ACC112 (cell line): ENCODE data around the gene ZNF57.
"Not testable (repeated sequence)": the region's sequence is repeated elsewhere in the genome, so short reads cannot be mapped to it uniquely, and the experiment has no call there.

ENCODE experiments used
- H2AFZ ChIP-seq: fragments of 200-600 bp; sonication (generic); one replicate; pipeline ENCODE4 v1.6.0; 2017; ENCODE audit warnings: antibody characterized with exemption, low read length; ENCODE audit not compliant: unreplicated experiment
- H3K27ac ChIP-seq: fragments of 200-600 bp; sonication (generic); 2 replicates; pipeline ENCODE4 v1.5.1; 2014; ENCODE audit warnings: low read depth, mild to moderate bottlenecking, antibody characterized with exemption, low read length, moderate library complexity
- H3K27me3 ChIP-seq: fragments of 200-600 bp; sonication (generic); 2 replicates; pipeline ENCODE4 v1.6.1; 2014; ENCODE audit warnings: mild to moderate bottlenecking, antibody characterized with exemption, low read length, moderate library complexity, mixed read lengths; ENCODE audit not compliant: insufficient read depth
- H3K36me3 ChIP-seq: fragments of 200-600 bp; sonication (generic); 2 replicates; pipeline ENCODE4 v1.6.1; 2016; ENCODE audit warnings: mild to moderate bottlenecking, antibody characterized with exemption, low read length, moderate library complexity, mixed read lengths; ENCODE audit not compliant: insufficient read depth
- H3K4me1 ChIP-seq: fragments of 200-600 bp; sonication (generic); one replicate; pipeline ENCODE4 v1.6.1; 2016; ENCODE audit warnings: low read length, mixed read lengths; ENCODE audit not compliant: insufficient read depth, unreplicated experiment, control insufficient read depth
- H3K4me3 ChIP-seq: fragments of 200-600 bp; sonication (generic); 2 replicates; pipeline ENCODE4 v1.5.1; 2014; ENCODE audit warnings: mild to moderate bottlenecking, low read depth, low read length
- H3K79me2 ChIP-seq: fragments of 200-600 bp; sonication (generic); one replicate; pipeline ENCODE4 v1.6.0; 2016; ENCODE audit warnings: low read length; ENCODE audit not compliant: control insufficient read depth, unreplicated experiment, insufficient read depth

ZNF57 gene

DNA sequence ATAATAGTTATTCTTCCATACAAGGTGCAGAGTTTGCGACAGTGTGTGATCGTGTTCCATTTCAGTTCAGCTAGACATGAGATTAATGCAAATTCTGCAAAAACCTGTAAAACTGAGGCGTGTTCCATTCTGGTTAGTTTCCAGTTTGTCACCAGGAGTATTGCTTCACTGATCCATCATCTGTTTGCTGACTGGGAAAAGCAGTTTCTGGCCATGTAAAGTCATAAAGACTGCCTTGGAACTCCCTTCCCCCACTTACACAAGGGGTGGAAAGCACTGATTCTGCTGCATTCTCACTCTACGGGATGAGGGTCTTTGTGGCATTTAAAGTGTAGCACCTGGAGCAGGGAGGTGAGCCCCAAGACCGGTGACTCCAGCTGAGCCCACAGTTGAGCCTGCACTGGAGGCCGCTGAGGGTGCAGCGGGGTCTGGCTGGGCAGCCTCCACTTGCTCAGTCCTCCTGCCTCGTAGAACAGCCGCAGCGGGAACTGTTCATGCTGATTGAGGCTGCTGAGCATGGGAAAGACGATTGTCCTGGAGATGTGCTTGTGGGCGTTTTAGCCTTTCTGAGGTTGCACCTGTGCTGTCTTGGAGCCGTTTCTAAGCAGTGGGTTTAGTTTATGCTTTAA, 2.0 kb downstream of the ZNF57 start:
- H3K79me2 ChIP-seq, result peaks cover 17% of the 10 kb centered on the region
- no peaks in the 10 kb centered on the region for H3K36me3 ChIP-seq
- no peaks in the 10 kb centered on the region for H3K27me3 ChIP-seq
- H3K4me1 ChIP-seq, result peaks cover 4% of the 10 kb centered on the region
- no peak overlapping the region for H3K4me3 ChIP-seq
- H2AFZ ChIP-seq, result no peak overlapping the region
- no peak overlapping the region for H3K27ac ChIP-seq

DNA sequence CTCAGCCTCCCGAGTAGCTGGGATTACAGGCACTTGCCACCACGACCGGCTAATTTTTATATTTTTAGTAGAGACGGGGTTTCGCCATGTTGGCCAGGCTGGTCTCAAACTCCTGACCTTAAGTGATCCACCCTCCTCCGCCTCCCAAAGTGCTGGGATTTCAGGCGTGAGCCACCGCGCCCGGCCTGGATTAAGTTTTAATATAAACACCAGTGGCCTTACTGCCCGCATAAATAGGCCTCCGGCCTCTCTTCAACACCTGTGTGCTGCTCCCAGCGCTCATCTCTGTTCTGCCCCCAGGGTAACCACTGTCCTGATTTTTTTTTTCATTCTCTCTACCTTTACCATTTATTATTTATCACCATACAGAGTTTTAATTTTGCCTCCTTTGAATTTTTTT, 2.6 kb downstream of the ZNF57 start:
- not testable (repeated sequence) for H3K4me3 ChIP-seq, H3K27me3 ChIP-seq, H2AFZ ChIP-seq, H3K36me3 ChIP-seq, H3K27ac ChIP-seq, H3K4me1 ChIP-seq
- peaks cover 17% of the 10 kb centered on the region for H3K79me2 ChIP-seq

DNA sequence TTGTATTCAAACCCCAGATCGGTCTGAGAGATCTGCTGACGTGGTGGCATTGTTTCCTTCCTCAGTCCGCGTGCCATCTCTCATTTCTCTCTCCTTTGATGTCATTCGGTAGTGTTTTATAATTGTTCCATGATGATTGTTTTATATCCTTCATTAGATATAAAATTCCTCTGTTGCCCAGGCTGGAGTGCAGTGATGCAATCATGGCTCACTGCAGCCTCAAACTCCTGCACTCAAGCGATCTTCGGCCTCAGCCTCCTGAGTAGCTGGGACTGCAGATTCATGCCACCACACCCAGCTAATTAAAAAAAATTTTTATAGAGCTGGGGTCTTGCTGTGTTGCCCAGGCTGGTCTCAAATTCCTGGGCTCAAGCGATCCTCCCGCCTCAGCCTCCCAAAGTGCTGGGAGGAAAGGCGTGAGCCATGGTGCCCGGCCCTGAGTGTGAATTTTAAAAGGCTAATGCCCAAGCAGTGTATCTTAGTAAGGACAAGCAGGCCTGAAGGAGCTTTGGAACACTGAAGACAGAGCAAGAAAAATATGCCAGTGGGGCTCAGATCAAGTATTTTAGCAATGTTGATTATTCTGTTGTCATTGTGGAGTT, 5.3 kb downstream of the ZNF57 start:
- Histone ChIP-seq H3K27me3 (no peaks in the 10 kb centered on the region), H3K4me3 (no peak overlapping the region), H3K36me3 (no peaks in the 10 kb centered on the region), H2AFZ (no peak overlapping the region), H3K4me1 (peaks cover 9% of the 10 kb centered on the region), H3K79me2 (peaks cover 17% of the 10 kb centered on the region), H3K27ac (no peak overlapping the region)

DNA sequence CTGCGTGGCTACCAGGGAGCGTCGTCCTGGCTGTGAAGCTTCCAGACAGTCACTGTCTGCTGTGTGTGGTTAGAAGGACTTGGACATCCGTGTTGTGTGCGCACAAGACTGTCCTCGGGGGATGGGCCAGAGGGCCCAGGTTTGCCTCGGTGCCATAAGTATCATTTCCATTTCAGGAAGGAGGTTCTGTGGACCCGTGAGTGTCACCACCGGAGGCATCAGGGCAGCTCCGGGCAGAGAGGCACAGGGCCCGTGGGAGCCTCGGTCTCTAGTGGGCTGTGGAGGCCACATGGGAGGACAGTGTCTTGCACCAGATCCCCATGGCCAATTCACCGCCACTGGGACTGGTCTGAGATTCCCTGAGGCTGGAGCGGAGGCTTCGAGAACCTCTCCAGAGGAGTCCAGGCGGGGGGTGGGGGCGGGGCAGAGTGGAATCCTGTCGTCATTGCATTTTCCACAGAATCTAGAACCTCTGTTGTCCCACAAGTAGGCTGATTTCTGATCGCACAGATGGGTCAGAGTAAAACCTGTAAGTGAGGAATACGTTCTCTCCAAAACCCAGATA, 6.0 kb downstream of the ZNF57 start:
- no peak overlapping the region for H3K4me3 ChIP-seq
- no peak overlapping the region for H3K27ac ChIP-seq
- no peak overlapping the region for H2AFZ ChIP-seq
- peaks cover 16% of the 10 kb centered on the region for H3K79me2 ChIP-seq
- peaks cover 9% of the 10 kb centered on the region for H3K4me1 ChIP-seq
- no peaks in the 10 kb centered on the region for H3K36me3 ChIP-seq
- no peaks in the 10 kb centered on the region for H3K27me3 ChIP-seq

DNA sequence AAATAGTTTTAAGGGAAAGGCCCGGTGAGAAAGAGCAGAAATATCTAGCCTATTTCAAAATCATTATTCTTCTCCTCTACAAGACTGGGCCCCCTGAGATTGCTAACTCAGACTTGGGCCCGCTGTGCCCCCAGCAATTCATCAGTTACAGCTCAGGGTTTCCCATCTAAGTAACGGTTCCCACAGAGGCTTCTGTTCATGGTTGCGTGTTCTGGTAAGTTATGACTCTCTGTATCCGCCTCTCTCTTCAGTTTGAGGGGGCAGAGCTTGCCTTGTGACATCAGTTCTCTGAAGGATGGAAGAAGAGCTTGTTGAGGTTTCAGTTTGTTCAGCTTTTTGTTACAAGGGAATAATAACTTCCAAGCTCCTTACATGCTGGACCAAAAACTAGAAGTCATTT, 11.6 kb downstream of the ZNF57 start:
- H3K36me3 ChIP-seq, result peaks cover 27% of the 10 kb centered on the region
- H2AFZ ChIP-seq, result no peak overlapping the region
- no peak overlapping the region for H3K4me3 ChIP-seq
- H3K27me3 ChIP-seq, result no peaks in the 10 kb centered on the region
- no peak overlapping the region for H3K27ac ChIP-seq
- peaks cover 5% of the 10 kb centered on the region for H3K4me1 ChIP-seq
- H3K79me2 ChIP-seq, result peaks cover 15% of the 10 kb centered on the region

DNA sequence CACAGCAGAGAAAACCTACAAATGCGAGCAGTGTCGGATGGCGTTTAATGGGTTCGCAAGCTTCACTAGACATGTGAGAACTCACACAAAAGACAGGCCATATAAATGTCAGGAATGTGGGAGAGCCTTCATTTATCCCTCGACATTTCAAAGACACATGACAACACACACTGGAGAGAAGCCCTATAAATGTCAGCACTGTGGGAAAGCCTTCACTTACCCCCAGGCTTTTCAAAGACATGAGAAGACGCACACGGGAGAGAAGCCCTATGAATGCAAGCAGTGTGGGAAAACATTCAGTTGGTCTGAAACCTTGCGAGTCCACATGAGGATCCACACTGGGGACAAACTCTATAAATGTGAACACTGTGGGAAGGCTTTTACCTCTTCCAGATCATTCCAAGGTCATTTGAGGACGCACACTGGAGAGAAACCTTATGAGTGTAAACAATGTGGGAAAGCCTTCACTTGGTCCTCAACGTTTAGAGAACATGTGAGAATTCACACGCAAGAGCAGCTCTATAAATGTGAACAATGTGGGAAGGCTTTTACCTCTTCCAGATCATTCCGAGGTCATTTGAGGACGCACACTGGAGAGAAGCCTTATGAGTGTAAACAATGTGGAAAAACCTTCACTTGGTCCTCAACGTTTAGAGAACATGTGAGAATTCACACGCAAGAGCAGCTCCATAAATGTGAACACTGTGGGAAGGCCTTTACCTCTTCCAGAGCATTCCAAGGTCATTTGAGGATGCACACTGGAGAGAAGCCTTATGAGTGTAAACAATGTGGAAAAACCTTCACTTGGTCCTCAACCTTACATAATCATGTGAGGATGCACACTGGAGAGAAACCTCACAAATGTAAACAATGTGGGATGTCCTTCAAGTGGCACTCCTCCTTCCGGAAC, 16.8 kb downstream of the ZNF57 start:
- H3K79me2 ChIP-seq, result peaks cover 9% of the 10 kb centered on the region
- H3K27me3 ChIP-seq, result no peaks in the 10 kb centered on the region
- no peak overlapping the region for H3K4me3 ChIP-seq
- no peak overlapping the region for H3K27ac ChIP-seq
- H3K4me1 ChIP-seq, result no peaks in the 10 kb centered on the region
- H2AFZ ChIP-seq, result no peak overlapping the region
- H3K36me3 ChIP-seq, result peaks cover 43% of the 10 kb centered on the region

DNA sequence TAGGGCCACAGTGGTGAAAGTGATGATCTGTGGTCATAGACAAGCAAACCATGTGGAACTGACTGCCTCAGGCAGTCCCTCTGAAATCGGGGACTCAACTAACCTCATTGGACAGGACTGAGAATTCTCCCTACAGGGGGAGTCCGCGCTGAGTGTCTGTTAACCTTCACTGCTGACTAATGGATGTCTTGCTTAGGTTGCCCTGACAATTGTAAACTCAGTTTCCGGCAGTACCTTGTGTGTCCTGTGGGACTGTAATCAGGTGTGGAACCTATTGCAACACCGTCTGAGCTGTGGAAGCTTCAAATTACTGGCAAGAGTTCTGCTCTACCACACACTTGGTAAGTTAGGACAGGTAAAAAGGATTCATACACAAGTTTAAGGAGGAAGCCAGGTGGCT, 22.3 kb downstream of the ZNF57 start:
- Histone ChIP-seq H2AFZ (no peak overlapping the region), H3K4me3 (no peak overlapping the region), H3K79me2 (no peaks in the 10 kb centered on the region), H3K36me3 (peaks cover 13% of the 10 kb centered on the region), H3K27me3 (no peaks in the 10 kb centered on the region), H3K4me1 (no peaks in the 10 kb centered on the region), H3K27ac (no peak overlapping the region)

DNA sequence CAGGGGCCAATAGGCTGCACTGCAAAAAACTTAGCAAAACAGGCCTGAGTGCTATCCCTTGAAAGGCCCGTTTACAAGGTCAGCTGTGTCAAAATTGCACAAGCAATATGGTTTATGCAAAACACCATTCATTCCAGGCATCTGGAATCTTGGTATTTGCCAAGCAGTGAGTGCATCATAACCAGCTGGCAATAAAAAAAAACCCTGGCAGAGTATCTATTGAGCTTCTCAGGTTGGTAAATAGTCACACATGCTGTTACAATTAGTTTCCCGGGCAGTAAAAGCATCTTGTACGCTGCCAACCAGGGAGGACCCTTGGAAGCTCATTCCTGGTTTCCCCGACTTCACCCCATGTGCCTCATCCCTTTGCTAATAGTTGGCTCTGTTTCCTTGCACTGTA, 22.8 kb downstream of the ZNF57 start:
- no peak overlapping the region for H2AFZ ChIP-seq
- no peaks in the 10 kb centered on the region for H3K79me2 ChIP-seq
- H3K4me3 ChIP-seq, result no peak overlapping the region
- no peaks in the 10 kb centered on the region for H3K4me1 ChIP-seq
- no peak overlapping the region for H3K27ac ChIP-seq
- H3K36me3 ChIP-seq, result peaks cover 8% of the 10 kb centered on the region
- H3K27me3 ChIP-seq, result no peaks in the 10 kb centered on the region

DNA sequence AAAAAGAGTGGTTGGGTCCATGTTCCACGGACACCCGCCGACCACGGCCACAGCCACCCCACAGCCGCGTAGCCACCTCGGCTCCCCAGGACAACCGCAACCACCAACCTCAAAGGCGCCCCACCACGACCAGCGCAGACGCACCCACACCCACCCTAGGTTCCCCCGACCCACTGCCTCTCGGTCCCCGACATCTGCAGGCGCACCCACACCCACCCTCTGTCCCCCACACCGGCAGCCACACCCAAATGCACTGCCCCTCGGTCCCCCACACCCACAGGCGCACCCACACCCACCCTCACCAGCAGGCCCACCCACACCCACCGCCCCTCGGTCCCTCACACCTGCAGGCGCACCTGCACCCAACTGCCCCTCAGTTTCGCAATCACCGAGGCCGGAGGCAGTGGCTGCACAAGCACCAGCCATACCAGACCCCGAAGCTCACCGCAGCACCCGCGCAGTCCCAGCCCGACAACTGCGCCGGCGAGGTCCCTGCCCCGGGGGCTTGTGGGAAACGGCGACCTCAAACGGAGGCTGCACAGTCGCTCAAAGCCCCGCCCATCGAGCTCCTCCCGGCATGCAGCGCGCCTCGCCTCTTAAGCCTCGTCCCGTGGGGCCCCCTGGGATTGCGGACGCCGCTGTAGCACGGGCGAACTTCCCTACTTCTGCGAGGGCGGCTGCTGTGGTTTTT, 25.8 kb downstream of the ZNF57 start:
- Histone ChIP-seq H3K27me3 (no peaks in the 10 kb centered on the region), H3K4me1 (no peaks in the 10 kb centered on the region), H3K79me2 (no peaks in the 10 kb centered on the region), H3K36me3 (no peaks in the 10 kb centered on the region), H3K27ac (no peak overlapping the region), H3K4me3 (no peak overlapping the region), H2AFZ (no peak overlapping the region)

DNA sequence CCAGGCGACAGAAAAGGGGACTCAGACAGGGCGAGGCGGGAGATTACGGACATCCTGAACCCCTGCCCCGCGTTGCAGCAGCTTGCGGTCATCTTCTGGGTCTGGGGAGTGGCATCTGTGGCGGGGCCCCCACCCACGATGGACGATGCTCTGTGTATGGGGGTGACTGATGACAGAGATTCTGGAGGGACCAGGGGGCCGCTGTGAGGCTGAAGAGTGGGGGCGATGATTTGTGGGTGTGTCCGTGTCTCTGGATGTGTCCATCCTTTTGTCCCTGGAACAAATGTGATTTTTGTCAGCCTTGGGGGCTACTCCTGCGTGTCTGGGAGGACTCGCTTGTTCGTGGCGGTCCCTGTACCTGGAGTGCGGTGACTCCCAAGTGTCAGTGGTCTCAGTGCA, 26.3 kb downstream of the ZNF57 start:
- Histone ChIP-seq H2AFZ (no peak overlapping the region), H3K27ac (no peak overlapping the region), H3K79me2 (no peaks in the 10 kb centered on the region), H3K36me3 (no peaks in the 10 kb centered on the region), H3K27me3 (no peaks in the 10 kb centered on the region), H3K4me3 (no peak overlapping the region), H3K4me1 (no peaks in the 10 kb centered on the region)
